ENCODE results near the gene EFCAB6. TPM values are rescaled to one million over a fixed set of nuclear protein-coding genes. Genes with fewer than 3 reads are reported as not detected.

The EFCAB6 gene
- total RNA-seq, 1 donor: 0.86 TPM

DNA sequence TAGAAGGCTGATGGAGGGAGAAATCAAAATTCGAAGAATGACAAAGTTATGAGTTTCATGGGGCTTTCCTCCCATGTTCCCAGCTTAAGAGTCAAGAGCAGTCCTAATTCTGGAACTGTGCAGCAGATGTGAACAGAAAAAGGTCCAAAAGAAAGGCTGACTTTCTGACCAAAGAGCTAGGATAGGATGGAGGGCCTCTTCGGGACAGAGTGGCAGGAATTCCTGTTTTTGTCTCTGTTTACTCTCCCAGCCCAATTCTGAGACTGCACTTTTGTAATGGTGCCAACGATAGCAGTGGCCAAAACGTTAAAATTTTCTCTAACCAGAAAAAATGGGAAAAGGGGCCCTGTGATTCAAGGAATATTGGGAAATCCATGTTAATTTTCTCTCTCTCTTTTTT lies 193.6 kb downstream of the EFCAB6 start:
- TF ChIP-seq, protein P1, sequence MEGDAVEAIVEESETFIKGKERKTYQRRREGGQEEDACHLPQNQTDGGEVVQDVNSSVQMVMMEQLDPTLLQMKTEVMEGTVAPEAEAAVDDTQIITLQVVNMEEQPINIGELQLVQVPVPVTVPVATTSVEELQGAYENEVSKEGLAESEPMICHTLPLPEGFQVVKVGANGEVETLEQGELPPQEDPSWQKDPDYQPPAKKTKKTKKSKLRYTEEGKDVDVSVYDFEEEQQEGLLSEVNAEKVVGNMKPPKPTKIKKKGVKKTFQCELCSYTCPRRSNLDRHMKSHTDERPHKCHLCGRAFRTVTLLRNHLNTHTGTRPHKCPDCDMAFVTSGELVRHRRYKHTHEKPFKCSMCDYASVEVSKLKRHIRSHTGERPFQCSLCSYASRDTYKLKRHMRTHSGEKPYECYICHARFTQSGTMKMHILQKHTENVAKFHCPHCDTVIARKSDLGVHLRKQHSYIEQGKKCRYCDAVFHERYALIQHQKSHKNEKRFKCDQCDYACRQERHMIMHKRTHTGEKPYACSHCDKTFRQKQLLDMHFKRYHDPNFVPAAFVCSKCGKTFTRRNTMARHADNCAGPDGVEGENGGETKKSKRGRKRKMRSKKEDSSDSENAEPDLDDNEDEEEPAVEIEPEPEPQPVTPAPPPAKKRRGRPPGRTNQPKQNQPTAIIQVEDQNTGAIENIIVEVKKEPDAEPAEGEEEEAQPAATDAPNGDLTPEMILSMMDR (IDR thresholded peaks at IDR 0.05; ENCODE audit: insufficient read depth, low read depth, low read length): no peak
- H3K4me3 ChIP-seq (ENCODE audit: low read depth, low read length): no peak overlapping the region
- no peak for DNase-seq (ENCODE audit: low read depth)

DNA sequence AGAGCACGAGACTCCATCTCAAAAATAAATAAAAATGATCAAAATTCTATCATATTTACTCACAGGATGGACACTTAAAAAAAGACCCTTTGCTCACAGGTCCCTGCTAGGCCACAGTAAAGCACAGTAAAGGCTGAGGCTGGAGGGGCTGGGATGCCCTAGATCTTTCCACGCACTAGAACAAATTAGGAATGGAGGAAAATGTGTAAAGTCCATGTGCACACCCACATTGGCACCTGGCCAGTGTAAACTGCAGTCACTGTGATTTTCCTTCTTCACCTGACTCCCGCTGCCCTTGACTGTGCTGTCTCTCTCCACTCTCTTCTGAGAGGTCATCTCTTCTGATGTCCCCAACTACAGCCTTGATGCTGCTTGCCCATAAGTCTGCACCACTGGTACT lies 195.5 kb downstream of the EFCAB6 start:
- no peak for DNase-seq (ENCODE audit: low read depth)
- TF ChIP-seq, protein P1 (IDR thresholded peaks at IDR 0.05; ENCODE audit: insufficient read depth, low read depth, low read length): no peak
- H3K4me3 ChIP-seq (ENCODE audit: low read depth, low read length): no peak overlapping the region

DNA sequence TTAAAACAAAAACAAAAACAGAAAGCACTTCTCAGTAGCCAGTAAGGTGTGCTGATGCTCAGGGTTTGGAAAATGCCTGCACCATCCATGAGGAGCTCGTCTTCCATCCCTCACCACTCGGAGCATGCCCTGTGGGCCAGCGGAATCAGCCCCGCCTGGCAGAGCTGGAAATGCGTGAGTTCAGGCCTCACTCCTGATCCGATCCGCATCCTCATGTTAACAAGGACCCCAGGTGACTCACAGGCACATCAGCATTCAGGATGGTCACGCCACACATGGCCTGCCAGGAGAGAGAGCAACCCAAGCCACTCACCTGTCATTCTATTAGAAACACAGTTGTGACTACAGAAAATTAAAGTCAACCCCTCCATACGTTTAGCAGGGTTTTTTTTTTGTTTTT lies 211.8 kb downstream of the EFCAB6 start:
- H3K4me3 ChIP-seq (ENCODE audit: low read depth, low read length): no peak overlapping the region
- TF ChIP-seq, protein P1 (IDR thresholded peaks at IDR 0.05; ENCODE audit: insufficient read depth, low read depth, low read length): no peak
- DNase-seq (ENCODE audit: low read depth): no peak

DNA sequence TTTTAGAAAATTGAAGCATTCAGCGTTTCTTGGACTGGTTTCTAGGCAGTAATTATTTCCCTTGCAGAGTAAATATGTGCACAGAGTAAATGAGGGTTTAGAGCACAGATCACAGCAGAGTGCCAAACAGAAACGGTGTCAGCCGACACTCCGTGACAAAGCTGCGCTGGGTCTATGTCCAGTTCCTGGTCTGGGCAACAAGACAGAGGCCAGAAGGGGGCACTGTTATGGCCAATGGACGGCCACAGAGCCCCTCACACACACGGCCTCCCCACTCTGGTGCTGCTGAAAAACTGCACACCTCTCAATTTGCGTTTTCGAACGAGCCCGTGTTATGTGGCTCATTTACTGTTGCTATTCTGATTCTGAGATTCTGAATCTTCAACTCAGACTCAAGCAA lies 219.6 kb downstream of the EFCAB6 start:
- DNase-seq (ENCODE audit: low read depth): no peak
- H3K4me3 ChIP-seq (ENCODE audit: low read depth, low read length): no peak overlapping the region
- TF ChIP-seq, protein P1 (IDR thresholded peaks at IDR 0.05; ENCODE audit: insufficient read depth, low read depth, low read length): no peak

- TF ChIP-seq, protein P1 (IDR thresholded peaks at IDR 0.05; ENCODE audit: insufficient read depth, low read depth, low read length): no peak
- DNase-seq (ENCODE audit: low read depth): no peak
- H3K4me3 ChIP-seq (ENCODE audit: low read depth, low read length): no peak overlapping the region
Measured at GRCh38 chr22:43591380-43591779, 220.7 kb downstream of the EFCAB6 start.

- no peak overlapping the region for H3K4me3 ChIP-seq (ENCODE audit: low read depth, low read length)
- TF ChIP-seq, protein P1 (IDR thresholded peaks at IDR 0.05; ENCODE audit: insufficient read depth, low read depth, low read length): no peak
- DNase-seq (ENCODE audit: low read depth): no peak
Measured at GRCh38 chr22:43587574-43587973, 224.5 kb downstream of the EFCAB6 start.

DNA sequence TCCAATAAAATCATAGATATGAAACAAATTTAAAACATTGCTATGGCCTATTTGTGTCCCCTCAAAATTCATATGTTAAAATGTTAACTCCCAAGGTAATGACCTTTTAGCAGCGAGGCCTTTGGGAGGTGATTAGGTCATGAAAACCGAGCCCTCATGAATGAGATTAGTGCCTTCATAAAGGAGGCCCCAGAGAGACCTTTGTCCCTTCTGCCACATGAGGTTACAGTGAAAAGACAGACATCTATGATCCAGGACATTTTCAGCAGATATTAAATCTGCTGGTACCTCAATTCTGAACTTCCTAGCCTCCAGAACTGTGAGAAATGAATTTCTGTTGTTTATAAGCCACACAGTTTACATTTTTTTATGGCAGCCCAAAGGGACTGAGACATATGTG lies 228.6 kb downstream of the EFCAB6 start:
- no peak for DNase-seq (ENCODE audit: low read depth)
- H3K4me3 ChIP-seq (ENCODE audit: low read depth, low read length): no peak overlapping the region
- TF ChIP-seq, protein P1 (IDR thresholded peaks at IDR 0.05; ENCODE audit: insufficient read depth, low read depth, low read length): no peak

Data from fibroblast of villous mesenchyme (primary cell).